HCT116 (cell line): ENCODE results near the gene FIBP.

Source experiments
- EZH2 ChIP-seq: fragments of 200-600 bp; sonication (generic); IDR thresholded peaks from 2 replicates; pipeline ENCODE4 v1.6.1; 2017; ENCODE audit warnings: antibody characterized with exemption, mixed run types
- EZH2phosphoT487 ChIP-seq: fragments of 200-600 bp; IDR thresholded peaks from 2 replicates; pipeline ENCODE4 v1.6.1; 2018; ENCODE audit warnings: antibody characterized with exemption, borderline replicate concordance
- POLR2A ChIP-seq: IDR thresholded peaks from 2 replicates; pipeline ENCODE4 v1.7.0; 2011; ENCODE audit warnings: borderline replicate concordance; ENCODE audit not compliant: insufficient read depth, insufficient read length; ENCODE audit errors: extremely low read depth
- POLR2AphosphoS5 ChIP-seq: IDR thresholded peaks from 2 replicates; pipeline ENCODE4 v1.6.1; 2011; ENCODE audit warnings: mild to moderate bottlenecking, low read depth, low read length, moderate library complexity
- RAD21 ChIP-seq: IDR thresholded peaks from 2 replicates; pipeline ENCODE4 v1.6.1; 2012; ENCODE audit warnings: low read depth, mild to moderate bottlenecking
- SRF ChIP-seq: IDR thresholded peaks from 2 replicates; pipeline ENCODE4 v1.6.1; 2012; ENCODE audit warnings: low read depth
- TCF7L2 ChIP-seq: IDR thresholded peaks from 2 replicates; pipeline ENCODE4 v1.7.0; 2011; ENCODE audit warnings: borderline replicate concordance, inconsistent platforms; ENCODE audit not compliant: insufficient read depth, insufficient read length; ENCODE audit errors: extremely low read depth
- ZNF274 ChIP-seq: fragments of 200-500 bp; sonication (Bioruptor generic); IDR thresholded peaks from 2 replicates; pipeline ENCODE4 v1.6.1; 2014; ENCODE audit warnings: mild to moderate bottlenecking, low read depth, low read length, inconsistent platforms
- TF ChIP-seq, protein P1 (sequence below), 3 experiments: fragments of 200-600 bp in 1 of 3; sonication (generic) in 1 of 3; IDR thresholded peaks in 2 of 3; conservative IDR thresholded peaks in 1 of 3; 2 replicates each; pipeline ENCODE4 v1.5.1; 2012 to 2017; ENCODE audit warnings: low read depth in 2 of 3, low read length in 2 of 3, antibody characterized with exemption in 1 of 3, borderline replicate concordance in 1 of 3, control low read depth in 1 of 3, mild to moderate bottlenecking in 1 of 3, mixed read lengths in 1 of 3, mixed run types in 1 of 3, moderate library complexity in 1 of 3; ENCODE audit not compliant: insufficient read depth in 1 of 3
- TF ChIP-seq, protein P2 (sequence below): IDR thresholded peaks from 2 replicates; pipeline ENCODE4 v1.6.1; 2012
- TF ChIP-seq, protein P3 (sequence below): IDR thresholded peaks from 2 replicates; pipeline ENCODE4 v1.6.1; 2011; ENCODE audit warnings: mild to moderate bottlenecking, low read length, moderate library complexity; ENCODE audit not compliant: insufficient replicate concordance; ENCODE audit errors: extremely low read depth
- TF ChIP-seq, protein P4 (sequence below): IDR thresholded peaks from 2 replicates; pipeline ENCODE4 v1.6.1; 2012; ENCODE audit warnings: low read depth

DNA sequence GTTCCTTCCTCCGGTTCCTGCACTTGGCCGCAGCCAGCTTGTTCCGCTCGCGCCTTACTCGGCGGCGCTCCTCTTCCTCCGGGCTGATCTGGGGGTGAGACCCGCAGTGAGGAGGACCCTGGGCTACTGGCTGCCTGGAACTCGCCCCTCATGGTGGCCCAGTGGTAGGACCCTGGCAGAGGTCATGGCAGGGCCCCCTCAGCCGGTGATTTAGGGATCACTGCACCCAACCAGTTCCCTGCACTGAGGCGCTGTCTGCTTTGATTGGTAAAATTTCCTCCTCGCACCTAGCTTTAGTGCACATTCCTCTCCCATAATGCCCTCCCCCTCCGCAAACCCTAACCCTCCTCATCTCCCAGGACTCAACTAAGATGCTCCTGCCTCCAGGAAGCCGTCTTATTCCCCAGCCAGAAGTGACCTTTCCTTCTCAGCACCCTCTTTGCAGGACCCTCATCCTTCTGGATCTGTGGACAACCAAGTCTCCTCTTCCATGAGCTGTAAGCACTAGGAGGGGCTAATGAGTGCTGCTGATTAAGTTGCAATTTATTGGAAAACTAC, 5.8 kb upstream of the FIBP start:
- no peak for TF ChIP-seq SRF
- TF ChIP-seq, protein P1, sequence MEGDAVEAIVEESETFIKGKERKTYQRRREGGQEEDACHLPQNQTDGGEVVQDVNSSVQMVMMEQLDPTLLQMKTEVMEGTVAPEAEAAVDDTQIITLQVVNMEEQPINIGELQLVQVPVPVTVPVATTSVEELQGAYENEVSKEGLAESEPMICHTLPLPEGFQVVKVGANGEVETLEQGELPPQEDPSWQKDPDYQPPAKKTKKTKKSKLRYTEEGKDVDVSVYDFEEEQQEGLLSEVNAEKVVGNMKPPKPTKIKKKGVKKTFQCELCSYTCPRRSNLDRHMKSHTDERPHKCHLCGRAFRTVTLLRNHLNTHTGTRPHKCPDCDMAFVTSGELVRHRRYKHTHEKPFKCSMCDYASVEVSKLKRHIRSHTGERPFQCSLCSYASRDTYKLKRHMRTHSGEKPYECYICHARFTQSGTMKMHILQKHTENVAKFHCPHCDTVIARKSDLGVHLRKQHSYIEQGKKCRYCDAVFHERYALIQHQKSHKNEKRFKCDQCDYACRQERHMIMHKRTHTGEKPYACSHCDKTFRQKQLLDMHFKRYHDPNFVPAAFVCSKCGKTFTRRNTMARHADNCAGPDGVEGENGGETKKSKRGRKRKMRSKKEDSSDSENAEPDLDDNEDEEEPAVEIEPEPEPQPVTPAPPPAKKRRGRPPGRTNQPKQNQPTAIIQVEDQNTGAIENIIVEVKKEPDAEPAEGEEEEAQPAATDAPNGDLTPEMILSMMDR (IDR thresholded peaks at IDR 0.05 in 2 of 3, conservative IDR thresholded peaks at IDR 0.05 in 1 of 3; ENCODE audit: borderline replicate concordance in 1 of 3, insufficient read depth in 1 of 3, low read depth in 2 of 3, low read length in 2 of 3) = no peak
- TF ChIP-seq, protein P2, sequence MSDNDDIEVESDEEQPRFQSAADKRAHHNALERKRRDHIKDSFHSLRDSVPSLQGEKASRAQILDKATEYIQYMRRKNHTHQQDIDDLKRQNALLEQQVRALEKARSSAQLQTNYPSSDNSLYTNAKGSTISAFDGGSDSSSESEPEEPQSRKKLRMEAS = no peak
- no peak for TF ChIP-seq EZH2phosphoT487
- TF ChIP-seq POLR2A = no peak
- TF ChIP-seq EZH2 = no peak
- TF ChIP-seq, protein P3, sequence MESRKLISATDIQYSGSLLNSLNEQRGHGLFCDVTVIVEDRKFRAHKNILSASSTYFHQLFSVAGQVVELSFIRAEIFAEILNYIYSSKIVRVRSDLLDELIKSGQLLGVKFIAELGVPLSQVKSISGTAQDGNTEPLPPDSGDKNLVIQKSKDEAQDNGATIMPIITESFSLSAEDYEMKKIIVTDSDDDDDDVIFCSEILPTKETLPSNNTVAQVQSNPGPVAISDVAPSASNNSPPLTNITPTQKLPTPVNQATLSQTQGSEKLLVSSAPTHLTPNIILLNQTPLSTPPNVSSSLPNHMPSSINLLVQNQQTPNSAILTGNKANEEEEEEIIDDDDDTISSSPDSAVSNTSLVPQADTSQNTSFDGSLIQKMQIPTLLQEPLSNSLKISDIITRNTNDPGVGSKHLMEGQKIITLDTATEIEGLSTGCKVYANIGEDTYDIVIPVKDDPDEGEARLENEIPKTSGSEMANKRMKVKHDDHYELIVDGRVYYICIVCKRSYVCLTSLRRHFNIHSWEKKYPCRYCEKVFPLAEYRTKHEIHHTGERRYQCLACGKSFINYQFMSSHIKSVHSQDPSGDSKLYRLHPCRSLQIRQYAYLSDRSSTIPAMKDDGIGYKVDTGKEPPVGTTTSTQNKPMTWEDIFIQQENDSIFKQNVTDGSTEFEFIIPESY = no peak
- peak; percentile 50 for TF ChIP-seq POLR2AphosphoS5
- no peak for TF ChIP-seq RAD21
- no peak for TF ChIP-seq ZNF274
- TF ChIP-seq, protein P4, sequence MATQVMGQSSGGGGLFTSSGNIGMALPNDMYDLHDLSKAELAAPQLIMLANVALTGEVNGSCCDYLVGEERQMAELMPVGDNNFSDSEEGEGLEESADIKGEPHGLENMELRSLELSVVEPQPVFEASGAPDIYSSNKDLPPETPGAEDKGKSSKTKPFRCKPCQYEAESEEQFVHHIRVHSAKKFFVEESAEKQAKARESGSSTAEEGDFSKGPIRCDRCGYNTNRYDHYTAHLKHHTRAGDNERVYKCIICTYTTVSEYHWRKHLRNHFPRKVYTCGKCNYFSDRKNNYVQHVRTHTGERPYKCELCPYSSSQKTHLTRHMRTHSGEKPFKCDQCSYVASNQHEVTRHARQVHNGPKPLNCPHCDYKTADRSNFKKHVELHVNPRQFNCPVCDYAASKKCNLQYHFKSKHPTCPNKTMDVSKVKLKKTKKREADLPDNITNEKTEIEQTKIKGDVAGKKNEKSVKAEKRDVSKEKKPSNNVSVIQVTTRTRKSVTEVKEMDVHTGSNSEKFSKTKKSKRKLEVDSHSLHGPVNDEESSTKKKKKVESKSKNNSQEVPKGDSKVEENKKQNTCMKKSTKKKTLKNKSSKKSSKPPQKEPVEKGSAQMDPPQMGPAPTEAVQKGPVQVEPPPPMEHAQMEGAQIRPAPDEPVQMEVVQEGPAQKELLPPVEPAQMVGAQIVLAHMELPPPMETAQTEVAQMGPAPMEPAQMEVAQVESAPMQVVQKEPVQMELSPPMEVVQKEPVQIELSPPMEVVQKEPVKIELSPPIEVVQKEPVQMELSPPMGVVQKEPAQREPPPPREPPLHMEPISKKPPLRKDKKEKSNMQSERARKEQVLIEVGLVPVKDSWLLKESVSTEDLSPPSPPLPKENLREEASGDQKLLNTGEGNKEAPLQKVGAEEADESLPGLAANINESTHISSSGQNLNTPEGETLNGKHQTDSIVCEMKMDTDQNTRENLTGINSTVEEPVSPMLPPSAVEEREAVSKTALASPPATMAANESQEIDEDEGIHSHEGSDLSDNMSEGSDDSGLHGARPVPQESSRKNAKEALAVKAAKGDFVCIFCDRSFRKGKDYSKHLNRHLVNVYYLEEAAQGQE = no peak
- no peak for TF ChIP-seq TCF7L2
